ENCODE data around the gene ZNRF4.

DNA sequence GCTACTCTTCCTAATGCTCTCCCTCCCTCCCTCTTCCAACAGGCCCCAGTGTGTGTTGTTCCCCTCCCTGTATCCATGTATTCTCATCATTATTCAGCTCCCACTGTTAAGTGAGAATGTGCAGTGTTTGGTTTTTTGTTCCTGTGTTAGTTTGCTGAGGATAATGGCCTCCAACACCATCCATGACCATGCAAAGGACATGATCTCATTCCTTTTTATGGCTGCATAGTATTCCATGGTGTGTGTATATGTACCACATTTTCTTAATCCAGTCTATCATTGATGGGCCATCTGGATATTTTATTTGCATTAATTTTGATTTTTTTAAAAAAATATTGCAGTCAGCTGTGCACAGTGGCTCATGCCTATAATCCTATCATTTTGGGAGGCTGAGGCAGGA is 15.8 kb upstream of the ZNRF4 start:
- TF ChIP-seq, protein P1, sequence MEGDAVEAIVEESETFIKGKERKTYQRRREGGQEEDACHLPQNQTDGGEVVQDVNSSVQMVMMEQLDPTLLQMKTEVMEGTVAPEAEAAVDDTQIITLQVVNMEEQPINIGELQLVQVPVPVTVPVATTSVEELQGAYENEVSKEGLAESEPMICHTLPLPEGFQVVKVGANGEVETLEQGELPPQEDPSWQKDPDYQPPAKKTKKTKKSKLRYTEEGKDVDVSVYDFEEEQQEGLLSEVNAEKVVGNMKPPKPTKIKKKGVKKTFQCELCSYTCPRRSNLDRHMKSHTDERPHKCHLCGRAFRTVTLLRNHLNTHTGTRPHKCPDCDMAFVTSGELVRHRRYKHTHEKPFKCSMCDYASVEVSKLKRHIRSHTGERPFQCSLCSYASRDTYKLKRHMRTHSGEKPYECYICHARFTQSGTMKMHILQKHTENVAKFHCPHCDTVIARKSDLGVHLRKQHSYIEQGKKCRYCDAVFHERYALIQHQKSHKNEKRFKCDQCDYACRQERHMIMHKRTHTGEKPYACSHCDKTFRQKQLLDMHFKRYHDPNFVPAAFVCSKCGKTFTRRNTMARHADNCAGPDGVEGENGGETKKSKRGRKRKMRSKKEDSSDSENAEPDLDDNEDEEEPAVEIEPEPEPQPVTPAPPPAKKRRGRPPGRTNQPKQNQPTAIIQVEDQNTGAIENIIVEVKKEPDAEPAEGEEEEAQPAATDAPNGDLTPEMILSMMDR (IDR thresholded peaks at IDR 0.05): no peak
- TF ChIP-seq POLR2A (IDR thresholded peaks at IDR 0.05): no peak
